ENCODE results near the gene PRPF6. TPM values are rescaled to one million over a fixed set of nuclear protein-coding genes. Genes with fewer than 3 reads are reported as not detected.

Gene PRPF6
- total RNA-seq, 1 experiment from 2014 or later, result 103 TPM

DNA sequence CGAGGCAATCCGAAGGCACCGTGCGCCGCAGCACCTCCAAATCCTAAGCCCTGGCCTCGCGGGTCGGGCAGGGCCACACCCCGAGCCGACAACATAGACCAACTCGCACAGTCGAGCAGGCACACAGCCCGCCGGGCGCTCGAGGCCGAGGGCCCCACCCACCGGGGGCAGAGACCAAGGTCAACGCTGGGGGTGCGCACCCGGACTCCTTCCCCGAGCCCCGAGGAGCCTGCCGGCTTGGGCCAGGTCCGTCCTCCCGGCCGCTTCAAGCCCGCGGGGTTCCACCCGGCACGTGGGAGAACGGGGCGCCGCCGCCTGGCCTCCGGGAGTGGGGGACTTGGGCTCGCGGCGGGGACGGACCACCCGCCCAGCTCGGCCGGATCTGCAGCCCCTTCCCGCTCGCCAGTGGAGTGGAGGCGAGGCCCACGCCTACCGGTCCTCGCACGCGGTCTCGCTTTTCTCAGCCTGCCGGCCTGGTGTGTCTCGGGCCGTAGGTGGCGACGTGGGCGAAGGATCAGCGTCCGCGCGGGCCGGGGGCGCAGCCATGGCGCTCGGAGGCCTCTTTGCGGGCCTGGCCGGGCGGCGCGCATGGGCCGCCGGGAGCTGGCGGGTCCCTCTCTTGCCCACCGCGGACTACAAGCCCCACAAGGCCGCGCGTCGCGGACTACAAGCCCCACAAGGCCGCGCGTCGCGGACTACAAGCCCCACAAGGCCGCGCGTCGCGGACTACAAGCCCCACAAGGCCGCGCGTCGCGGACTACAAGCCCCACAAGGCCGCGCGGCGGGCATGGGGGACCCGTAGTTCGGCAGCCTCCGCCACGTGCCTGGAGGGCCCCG is 24.9 kb upstream of the PRPF6 start, which contains the start of gene UCKL1:
Gene UCKL1 (minus strand): TSS at position 590 of the 837 bp plus-strand sequence. CDS start 44 bp downstream, at position 546.
- no peaks in the 10 kb centered on the region for H3K36me3 ChIP-seq (ENCODE audit: low read depth)
- peaks cover 26% of the 10 kb centered on the region; the same call in 1 of the 2 replicates for H3K4me1 ChIP-seq (replicated peaks; ENCODE audit: insufficient read depth)
- no peaks in the 10 kb centered on the region for H3K9me2 ChIP-seq (ENCODE audit: insufficient read depth)
- H2AFZ ChIP-seq, result peak within 1 kb of the TSS; percentile 91
- peaks cover 51% of the 10 kb centered on the region for H3K79me2 ChIP-seq (ENCODE audit: low read depth)
- POLR2A ChIA-PET (ENCODE audit: unreplicated experiment), result interaction anchor here (0.6 to 0.8 kb wide), 4 partner anchors 26 to 403 kb away, joined by 4 to 7 read pairs (median 5); partner anchors contain the start of genes ARFRP1 and ZGPAT
- peaks cover 24% of the 10 kb centered on the region for H3F3A ChIP-seq (ENCODE audit: insufficient read depth, low read depth)
- H3K4me2 ChIP-seq, result peak within 1 kb of the TSS; percentile 88
- no peaks in the 10 kb centered on the region for H3K27me3 ChIP-seq (ENCODE audit: insufficient read depth, low read depth)
- peak; percentile 74 to 94 for DNase-seq
- no peak for TF ChIP-seq EZH2 (IDR thresholded peaks at IDR 0.05; ENCODE audit: low read depth)
- TF ChIP-seq, protein P1, sequence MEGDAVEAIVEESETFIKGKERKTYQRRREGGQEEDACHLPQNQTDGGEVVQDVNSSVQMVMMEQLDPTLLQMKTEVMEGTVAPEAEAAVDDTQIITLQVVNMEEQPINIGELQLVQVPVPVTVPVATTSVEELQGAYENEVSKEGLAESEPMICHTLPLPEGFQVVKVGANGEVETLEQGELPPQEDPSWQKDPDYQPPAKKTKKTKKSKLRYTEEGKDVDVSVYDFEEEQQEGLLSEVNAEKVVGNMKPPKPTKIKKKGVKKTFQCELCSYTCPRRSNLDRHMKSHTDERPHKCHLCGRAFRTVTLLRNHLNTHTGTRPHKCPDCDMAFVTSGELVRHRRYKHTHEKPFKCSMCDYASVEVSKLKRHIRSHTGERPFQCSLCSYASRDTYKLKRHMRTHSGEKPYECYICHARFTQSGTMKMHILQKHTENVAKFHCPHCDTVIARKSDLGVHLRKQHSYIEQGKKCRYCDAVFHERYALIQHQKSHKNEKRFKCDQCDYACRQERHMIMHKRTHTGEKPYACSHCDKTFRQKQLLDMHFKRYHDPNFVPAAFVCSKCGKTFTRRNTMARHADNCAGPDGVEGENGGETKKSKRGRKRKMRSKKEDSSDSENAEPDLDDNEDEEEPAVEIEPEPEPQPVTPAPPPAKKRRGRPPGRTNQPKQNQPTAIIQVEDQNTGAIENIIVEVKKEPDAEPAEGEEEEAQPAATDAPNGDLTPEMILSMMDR (conservative IDR thresholded peaks at IDR 0.05), result 0 out of 2 replicates have a peak, but pooled peaks have one; percentile 13
- H3K27ac ChIP-seq, result peak within 1 kb of the TSS; percentile 65
- H3K9me3 ChIP-seq (ENCODE audit: insufficient read depth, low read depth), result no peaks in the 10 kb centered on the region
- CTCF ChIA-PET, result no interaction called here
- peaks cover 40% of the 10 kb centered on the region for H4K20me1 ChIP-seq (ENCODE audit: insufficient read depth)
- BruUV-seq (replicated peaks), result TSS peak; percentile 59
- intact Hi-C loops (cut with micrococcal nuclease; ENCODE audit: unreplicated experiment), result loop anchor here (1.0 to 5.0 kb wide), 6 partner anchors 17 to 418 kb away; partner anchors contain the start of genes ARFRP1, DNAJC5 and TCEA2
- H3K4me3 ChIP-seq, result peak within 1 kb of the TSS; percentile 74

DNA sequence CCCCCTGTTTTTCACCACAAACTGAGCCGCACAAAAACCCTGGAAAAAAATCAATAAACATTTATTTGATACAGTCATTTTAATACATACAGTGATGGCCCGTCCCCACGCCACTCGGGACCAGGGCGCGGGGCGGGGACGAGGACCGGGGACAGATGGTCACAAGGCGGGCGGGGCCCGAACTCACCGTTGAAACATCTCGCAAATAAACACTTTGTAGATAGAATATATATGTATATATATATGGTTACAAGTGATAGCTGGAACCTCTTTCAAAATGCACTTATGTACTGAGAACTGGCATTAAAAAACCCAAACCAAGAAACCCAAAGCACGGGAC is 24.3 kb upstream of the PRPF6 start:
- ChIA-PET POLR2A (ENCODE audit: unreplicated experiment) (interaction anchor here (0.6 to 0.8 kb wide), 3 partner anchors 25 to 417 kb away, joined by 4 to 7 read pairs (median 4); partner anchors contain the start of genes ARFRP1 and ZGPAT), CTCF (interaction anchor here (0.5 kb wide), 1 partner anchor 197 kb away, joined by 3 read pairs; no protein-coding TSS in a partner anchor)
- peaks cover 36% of the 10 kb centered on the region for H4K20me1 ChIP-seq (ENCODE audit: insufficient read depth)
- H2AFZ ChIP-seq, result peak overlapping the region; percentile 67; the same call in 1 of the 2 replicates
- TF ChIP-seq, protein P1 (conservative IDR thresholded peaks at IDR 0.05), result no peak
- TF ChIP-seq EZH2 (IDR thresholded peaks at IDR 0.05; ENCODE audit: low read depth), result no peak
- peak overlapping the region; percentile 74 for H3K4me3 ChIP-seq
- no peaks in the 10 kb centered on the region for H3K36me3 ChIP-seq (ENCODE audit: low read depth)
- H3K4me1 ChIP-seq (replicated peaks; ENCODE audit: insufficient read depth), result peaks cover 26% of the 10 kb centered on the region; the same call in 1 of the 2 replicates
- BruUV-seq (replicated peaks), result no TSS peak
- DNase-seq, result no peak
- H3K79me2 ChIP-seq (ENCODE audit: low read depth), result peaks cover 45% of the 10 kb centered on the region
- intact Hi-C loops (cut with micrococcal nuclease; ENCODE audit: unreplicated experiment), result loop anchor here (1.0 to 5.0 kb wide), 7 partner anchors 16 to 418 kb away; partner anchors contain the start of genes ARFRP1, DNAJC5, TCEA2 and TPD52L2
- peak overlapping the region; percentile 79 for H3K4me2 ChIP-seq
- no peaks in the 10 kb centered on the region for H3K27me3 ChIP-seq (ENCODE audit: insufficient read depth, low read depth)
- no peaks in the 10 kb centered on the region for H3K9me2 ChIP-seq (ENCODE audit: insufficient read depth)
- peak overlapping the region; percentile 65 for H3K27ac ChIP-seq
- H3F3A ChIP-seq (ENCODE audit: insufficient read depth, low read depth), result peaks cover 24% of the 10 kb centered on the region
- H3K9me3 ChIP-seq (ENCODE audit: insufficient read depth, low read depth), result no peaks in the 10 kb centered on the region

GRCh38 chr20:63957004-63957689 is 23.8 kb upstream of the PRPF6 start:
- Histone ChIP-seq H3K4me1 (replicated peaks; ENCODE audit: insufficient read depth) (peaks cover 26% of the 10 kb centered on the region; the same call in 1 of the 2 replicates), H3K4me3 (peak overlapping the region; percentile 74), H3K27me3 (ENCODE audit: insufficient read depth, low read depth) (no peaks in the 10 kb centered on the region), H3K4me2 (peak overlapping the region; percentile 79), H3K36me3 (ENCODE audit: low read depth) (no peaks in the 10 kb centered on the region), H4K20me1 (ENCODE audit: insufficient read depth) (peaks cover 32% of the 10 kb centered on the region), H3K79me2 (ENCODE audit: low read depth) (peaks cover 40% of the 10 kb centered on the region), H2AFZ (peak overlapping the region; percentile 67; the same call in 1 of the 2 replicates), H3F3A (ENCODE audit: insufficient read depth, low read depth) (peaks cover 24% of the 10 kb centered on the region), H3K9me3 (ENCODE audit: insufficient read depth, low read depth) (no peaks in the 10 kb centered on the region), H3K27ac (peak overlapping the region; percentile 65), H3K9me2 (ENCODE audit: insufficient read depth) (no peaks in the 10 kb centered on the region)
- no peak for TF ChIP-seq EZH2 (IDR thresholded peaks at IDR 0.05; ENCODE audit: low read depth)
- TF ChIP-seq, protein P1 (conservative IDR thresholded peaks at IDR 0.05), result no peak; the same call in 1 of the 2 replicates
- intact Hi-C loops (cut with micrococcal nuclease; ENCODE audit: unreplicated experiment), result loop anchor here (1.0 to 5.0 kb wide), 6 partner anchors 16 to 250 kb away; partner anchors contain the start of genes ARFRP1, DNAJC5, TCEA2 and TPD52L2
- TSS peak; percentile 66 for BruUV-seq (replicated peaks)
- peak; percentile 71 to 95 for DNase-seq
- CTCF ChIA-PET, result interaction anchor here (0.5 kb wide), 1 partner anchor 197 kb away, joined by 3 read pairs; no protein-coding TSS in a partner anchor
- POLR2A ChIA-PET (ENCODE audit: unreplicated experiment), result interaction anchor here (0.7 to 1.1 kb wide), 5 partner anchors 72 to 418 kb away, joined by 3 to 8 read pairs (median 4); partner anchors contain the start of gene HELZ2

All from PC-9 (cell line).